Gastrocnemius medialis (tissue), 4 donors: ENCODE measurements around the gene PARP11.

Source experiments
- POLR2A ChIP-seq, 2 donors: fragments of 450-650 bp; IDR thresholded peaks; one replicate each; pipeline ENCODE4 v1.6.1; 2017; ENCODE audit warnings: antibody characterized with exemption in 2 of 2, mild to moderate bottlenecking in 2 of 2, moderate library complexity in 2 of 2
- TF ChIP-seq, protein P1 (sequence below), 5 experiments: fragments of 450-650 bp in 3 of 5; fragments of 200-600 bp in 2 of 5; sonication (generic) in 2 of 5; IDR thresholded peaks in 4 of 5; conservative IDR thresholded peaks in 1 of 5; 1 replicate in 4 of 5; 2 replicates in 1 of 5; pipeline ENCODE4 v1.5.1; 2016 to 2019; ENCODE audit warnings: antibody characterized with exemption in 5 of 5, mild to moderate bottlenecking in 3 of 5, moderate library complexity in 3 of 5

DNA sequence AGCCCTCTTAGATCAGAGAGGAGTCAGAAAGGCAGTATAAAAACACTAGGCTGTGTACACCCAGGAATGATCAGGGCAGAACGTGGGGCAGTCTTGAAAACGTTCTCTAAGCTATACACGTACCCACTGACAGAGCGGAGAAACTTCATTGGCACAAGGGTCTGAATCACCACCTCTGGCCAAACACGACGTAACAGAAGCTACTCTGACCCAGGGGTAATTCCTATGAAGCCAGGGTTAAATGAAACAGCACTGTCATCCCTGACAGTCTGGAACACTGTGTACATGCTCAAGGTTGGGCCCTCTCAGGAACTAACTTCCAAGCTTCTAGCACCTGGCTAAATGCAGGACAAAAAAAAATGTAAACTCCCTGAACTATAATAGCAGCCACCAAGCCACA is 38.4 kb downstream of the PARP11 start:
- TF ChIP-seq, protein P1, sequence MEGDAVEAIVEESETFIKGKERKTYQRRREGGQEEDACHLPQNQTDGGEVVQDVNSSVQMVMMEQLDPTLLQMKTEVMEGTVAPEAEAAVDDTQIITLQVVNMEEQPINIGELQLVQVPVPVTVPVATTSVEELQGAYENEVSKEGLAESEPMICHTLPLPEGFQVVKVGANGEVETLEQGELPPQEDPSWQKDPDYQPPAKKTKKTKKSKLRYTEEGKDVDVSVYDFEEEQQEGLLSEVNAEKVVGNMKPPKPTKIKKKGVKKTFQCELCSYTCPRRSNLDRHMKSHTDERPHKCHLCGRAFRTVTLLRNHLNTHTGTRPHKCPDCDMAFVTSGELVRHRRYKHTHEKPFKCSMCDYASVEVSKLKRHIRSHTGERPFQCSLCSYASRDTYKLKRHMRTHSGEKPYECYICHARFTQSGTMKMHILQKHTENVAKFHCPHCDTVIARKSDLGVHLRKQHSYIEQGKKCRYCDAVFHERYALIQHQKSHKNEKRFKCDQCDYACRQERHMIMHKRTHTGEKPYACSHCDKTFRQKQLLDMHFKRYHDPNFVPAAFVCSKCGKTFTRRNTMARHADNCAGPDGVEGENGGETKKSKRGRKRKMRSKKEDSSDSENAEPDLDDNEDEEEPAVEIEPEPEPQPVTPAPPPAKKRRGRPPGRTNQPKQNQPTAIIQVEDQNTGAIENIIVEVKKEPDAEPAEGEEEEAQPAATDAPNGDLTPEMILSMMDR (IDR thresholded peaks at IDR 0.05 in 4 of 5, conservative IDR thresholded peaks at IDR 0.05 in 1 of 5), result no peak
- no peak for TF ChIP-seq POLR2A (IDR thresholded peaks at IDR 0.05)
